LHCN-M2 (cell line): ENCODE data around the gene SPAG17. TPM values are rescaled to one million over a fixed set of nuclear protein-coding genes. Genes with fewer than 3 reads are reported as not detected.

ENCODE experiments used
- DNase-seq: peaks from one replicate; pipeline ENCODE4 v3.0.0-alpha.2; 2012; ENCODE audit warnings: low read depth
- polyA plus RNA-seq: library from polyadenylated mRNA; unstranded; fragments of >200 nt; gene quantifications from one replicate; pipeline ENCODE4 v1.2.1, GENCODE V29; 2012; ENCODE audit warnings: missing spikeins
- total RNA-seq: library from RNA; depleted of rRNA; stranded (reverse); fragments of >200 nt; gene quantifications from 2 replicates; pipeline ENCODE4 v1.2.3, GENCODE V29; 2014; rRNA removed

The SPAG17 gene
- not detected in 2 replicates for total RNA-seq
- not detected for polyA plus RNA-seq

DNA sequence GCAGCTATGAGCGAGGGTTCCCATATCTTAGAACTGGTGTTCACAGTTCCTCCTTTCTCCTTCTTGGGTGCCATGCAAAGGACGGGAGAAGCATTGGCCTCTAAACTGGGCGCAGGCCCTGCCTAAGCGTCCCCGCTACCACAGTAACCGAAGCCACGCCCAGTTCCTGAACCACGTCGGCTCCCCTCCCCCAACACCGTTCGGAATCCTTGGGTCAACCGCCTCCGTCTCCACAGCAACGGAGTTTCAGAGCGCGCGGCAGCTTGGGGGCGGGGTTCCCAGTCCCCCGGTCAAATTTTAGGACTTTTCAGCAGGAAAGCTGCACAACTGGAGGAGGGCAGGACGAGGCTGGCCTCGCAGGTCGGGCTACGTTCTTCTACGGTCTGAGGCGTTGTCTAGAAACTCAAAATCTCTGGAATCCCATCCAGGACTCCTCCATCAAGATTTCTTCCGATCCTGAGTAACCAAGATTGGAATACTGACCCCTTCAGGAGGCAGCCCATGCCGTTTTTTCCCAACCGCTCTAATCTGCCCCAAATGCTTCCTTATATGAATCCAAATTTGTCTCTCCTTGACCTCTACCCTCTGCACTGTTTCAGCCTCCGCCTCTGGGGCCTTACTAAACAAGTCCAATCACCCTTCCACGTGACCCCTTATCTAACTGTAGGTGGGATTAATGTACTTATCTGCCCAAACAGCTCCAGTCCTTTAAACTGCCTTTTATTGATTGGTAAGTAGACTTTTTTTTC lies at the start of gene SPAG17:
TSS of gene SPAG17 (minus strand) at position 145 of the 749 bp plus-strand sequence. CDS start at position 74, 71 bp downstream.
- peak; percentile 7 for DNase-seq

- no peak for DNase-seq
Measured at GRCh38 chr1:118225471-118225870, 40.4 kb upstream of the SPAG17 start.

DNA sequence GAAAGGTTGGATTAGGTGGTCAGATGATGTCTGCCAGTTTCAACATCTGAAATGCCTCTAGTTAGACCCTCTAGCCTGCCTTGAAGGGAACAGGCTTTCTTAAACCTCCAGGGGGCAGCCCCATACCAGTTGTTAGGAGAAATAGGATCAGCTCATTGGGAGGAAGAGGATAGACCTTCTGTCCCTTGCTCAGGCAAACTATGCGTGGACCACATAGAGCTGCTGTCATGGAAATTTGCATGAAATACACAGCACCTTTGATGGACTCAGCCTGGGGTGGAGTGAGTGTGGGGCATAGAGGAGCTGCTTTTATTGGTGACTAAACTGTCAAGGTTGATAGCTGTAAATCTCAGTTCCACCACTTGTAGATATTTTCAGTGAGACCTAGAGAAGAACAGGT lies 38.4 kb upstream of the SPAG17 start:
- peak; percentile 3 for DNase-seq

DNA sequence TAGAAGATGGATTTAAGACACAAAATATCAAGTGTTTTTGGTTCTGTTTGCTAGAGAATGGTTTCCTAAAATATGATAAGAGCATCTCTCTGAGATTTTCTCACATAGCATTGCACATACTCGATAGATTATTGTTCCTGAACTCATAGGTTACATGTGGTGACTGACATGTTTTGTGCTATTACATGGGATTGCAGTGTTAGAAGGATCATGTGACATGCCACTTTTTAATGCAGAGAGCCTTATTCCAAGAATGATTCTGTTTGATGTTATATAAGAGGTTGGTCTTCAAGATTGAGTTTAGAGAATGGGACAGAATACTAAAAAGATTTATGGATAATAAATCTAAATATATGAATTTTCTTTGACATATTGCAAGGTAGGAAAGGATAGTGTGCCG lies 34.4 kb upstream of the SPAG17 start:
- DNase-seq: no peak

GRCh38 chr1:118217141-118217838 lies 32.3 kb upstream of the SPAG17 start:
- DNase-seq: no peak

GRCh38 chr1:118214866-118215265 lies 29.8 kb upstream of the SPAG17 start:
- DNase-seq: no peak

DNA sequence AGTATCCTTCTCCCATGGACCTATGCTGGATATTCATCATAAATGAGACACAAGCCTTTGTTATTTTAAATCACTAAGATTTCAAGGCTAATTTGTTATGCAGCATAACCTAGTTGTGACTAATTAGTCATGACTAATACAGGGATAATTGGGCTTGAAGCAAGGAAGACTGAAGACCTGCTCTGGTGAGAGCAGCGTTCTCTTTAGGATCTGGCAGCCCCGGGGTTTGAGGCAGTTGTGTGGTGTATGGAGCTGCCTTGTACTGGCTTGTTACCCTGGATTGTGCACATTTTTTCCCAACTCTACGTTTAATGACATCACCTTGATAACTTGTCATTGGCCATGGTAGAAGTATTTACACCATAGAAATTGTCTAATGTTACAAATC lies 25.7 kb upstream of the SPAG17 start:
- no peak for DNase-seq

- no peak for DNase-seq
Measured at GRCh38 chr1:118210051-118210722, 25.2 kb upstream of the SPAG17 start.

GRCh38 chr1:118209648-118210047 lies 24.6 kb upstream of the SPAG17 start:
- DNase-seq: no peak

DNA sequence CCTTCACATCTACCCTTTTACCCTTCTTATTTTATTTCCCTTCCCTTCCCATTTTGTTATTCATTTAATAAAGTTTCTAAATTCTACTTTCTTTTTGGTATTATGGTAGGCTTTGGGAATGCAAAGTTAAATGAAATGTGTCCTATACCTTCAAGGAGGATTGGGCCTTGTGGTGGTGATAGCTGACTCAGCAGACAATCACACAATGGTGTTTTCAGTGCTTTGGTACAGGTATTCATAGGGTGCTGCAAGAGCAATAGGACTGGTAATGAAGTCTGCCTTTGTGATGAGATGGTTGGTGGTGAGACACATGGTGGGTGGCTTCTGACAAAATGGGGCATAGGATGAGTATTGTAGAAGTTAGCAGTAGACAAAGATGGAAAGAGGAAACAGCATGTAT lies 21.9 kb upstream of the SPAG17 start:
- no peak for DNase-seq

GRCh38 chr1:118204648-118205047 lies 19.6 kb upstream of the SPAG17 start:
- DNase-seq: peak; percentile 9

DNA sequence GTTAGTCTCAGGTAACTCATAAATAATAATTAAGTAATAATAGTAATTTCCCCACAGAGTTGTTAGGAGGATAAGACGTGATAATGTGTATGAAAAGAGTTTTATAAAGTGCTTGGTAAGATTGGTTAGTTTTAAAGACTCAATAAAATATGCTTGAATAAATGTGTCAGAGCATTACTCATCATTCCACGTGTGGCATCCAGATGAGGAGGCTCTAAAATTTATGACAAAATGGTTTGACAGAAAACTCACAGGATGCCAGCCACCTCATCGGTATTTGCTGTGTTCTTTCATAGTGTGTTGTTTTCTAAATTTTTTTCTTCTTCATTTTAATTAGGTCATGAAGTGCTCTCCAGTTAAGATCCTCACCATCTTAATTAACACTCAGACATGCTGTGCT lies 19.1 kb upstream of the SPAG17 start:
- DNase-seq: no peak

- DNase-seq: no peak
Measured at GRCh38 chr1:118202076-118202608, 17.1 kb upstream of the SPAG17 start.

DNA sequence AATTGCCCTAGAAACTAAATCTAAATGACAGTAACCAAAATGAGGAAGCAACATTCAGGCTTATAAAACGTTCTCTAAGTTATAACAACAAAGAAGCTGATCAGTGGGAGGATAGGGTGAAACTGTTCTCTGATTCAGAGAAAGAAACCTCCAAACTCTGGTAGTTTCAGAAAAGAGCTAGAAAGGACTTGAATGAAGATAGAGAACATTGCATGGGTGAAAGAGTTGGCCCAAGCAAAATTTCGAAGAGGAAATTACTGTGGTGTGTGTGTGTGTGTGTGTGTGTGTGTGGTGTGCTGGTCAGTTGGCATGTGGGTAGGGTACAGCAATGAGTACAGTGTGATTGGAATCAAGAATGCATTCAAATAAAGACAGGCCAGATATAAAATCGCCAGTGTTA lies 16.5 kb upstream of the SPAG17 start:
- DNase-seq: no peak

- DNase-seq: no peak
Measured at GRCh38 chr1:118200836-118201235, 15.8 kb upstream of the SPAG17 start.

GRCh38 chr1:118190561-118190960 lies 5.5 kb upstream of the SPAG17 start:
- no peak for DNase-seq

GRCh38 chr1:118189564-118189963 lies 4.5 kb upstream of the SPAG17 start:
- no peak for DNase-seq

- no peak for DNase-seq
Measured at GRCh38 chr1:118188411-118188810, 3.4 kb upstream of the SPAG17 start.

DNA sequence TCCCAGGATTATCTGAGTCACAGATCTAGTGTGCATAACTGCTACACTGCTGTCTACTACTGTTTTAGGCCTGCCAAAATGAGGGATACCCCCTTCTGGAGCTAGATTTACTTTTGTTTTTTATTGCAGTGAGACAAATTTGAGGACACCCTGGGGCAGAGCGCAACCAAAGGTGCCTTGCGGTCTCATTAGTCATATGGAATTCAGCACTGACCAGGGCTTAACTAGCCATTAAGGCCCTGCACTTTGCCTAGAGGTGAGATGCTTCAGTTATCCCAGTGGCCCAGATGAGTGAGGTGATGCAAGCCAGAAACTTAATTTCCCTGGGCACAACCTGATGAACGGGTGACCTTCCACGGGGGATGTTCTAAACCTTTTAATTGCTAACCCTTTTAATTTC lies 998 bp upstream of the SPAG17 start:
- DNase-seq: no peak

DNA sequence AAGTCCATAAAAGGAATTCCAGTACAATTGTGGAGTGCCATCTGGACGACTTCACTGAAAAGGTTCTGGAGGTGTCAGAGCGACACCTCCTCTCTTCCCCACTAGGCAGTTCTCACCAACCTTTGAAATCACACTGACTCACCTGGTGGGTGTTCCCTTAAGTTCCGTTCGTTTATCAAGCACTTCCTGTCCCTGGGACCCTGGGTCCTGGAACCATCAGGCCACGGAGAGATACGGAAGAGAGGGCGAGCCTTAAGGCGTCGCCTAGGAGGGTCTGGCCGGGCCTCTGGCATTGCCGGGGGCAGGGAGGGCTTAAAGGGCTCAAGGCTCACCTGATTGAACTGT lies 317 bp downstream of the SPAG17 start:
- DNase-seq: no peak

DNA sequence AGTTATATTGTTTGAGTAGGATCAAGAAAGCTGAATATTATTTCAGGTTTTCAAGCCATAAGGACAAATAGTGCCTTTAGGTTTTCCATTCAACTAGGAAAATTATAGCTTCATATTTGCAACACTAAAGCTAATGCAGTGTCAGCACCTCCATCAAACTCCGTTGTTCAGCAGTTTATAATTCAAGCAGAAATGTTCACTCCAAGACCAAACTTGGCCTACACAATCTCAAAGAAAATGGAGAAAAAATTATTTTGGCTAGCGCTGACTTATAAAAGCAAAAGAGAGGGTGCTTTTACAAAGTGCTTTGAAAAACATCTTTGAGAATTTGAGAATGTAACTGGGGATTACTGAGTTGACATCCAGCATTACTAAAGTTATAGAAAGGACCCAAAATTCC lies 1.4 kb downstream of the SPAG17 start:
- no peak for DNase-seq

DNA sequence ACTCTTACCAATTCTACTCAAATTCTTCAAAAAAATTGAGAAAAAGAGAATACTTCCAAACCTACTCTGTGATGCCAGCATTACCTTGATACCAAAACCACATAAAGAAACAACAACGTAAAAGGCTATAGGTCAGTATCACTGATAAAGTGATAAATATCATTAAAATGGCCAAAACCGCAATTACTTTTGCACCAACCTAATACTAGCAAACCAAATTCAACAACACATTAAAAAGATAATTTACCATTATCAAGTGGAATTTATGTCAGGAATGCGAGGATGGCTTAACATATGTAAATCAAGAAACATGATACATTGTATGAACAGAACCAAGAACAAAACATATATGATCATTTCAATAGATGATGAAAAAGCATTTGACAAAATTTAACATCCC lies 7.0 kb downstream of the SPAG17 start:
- no peak for DNase-seq
